Measurements from ENCODE around the gene TRIM71.

TRIM71 gene

DNA sequence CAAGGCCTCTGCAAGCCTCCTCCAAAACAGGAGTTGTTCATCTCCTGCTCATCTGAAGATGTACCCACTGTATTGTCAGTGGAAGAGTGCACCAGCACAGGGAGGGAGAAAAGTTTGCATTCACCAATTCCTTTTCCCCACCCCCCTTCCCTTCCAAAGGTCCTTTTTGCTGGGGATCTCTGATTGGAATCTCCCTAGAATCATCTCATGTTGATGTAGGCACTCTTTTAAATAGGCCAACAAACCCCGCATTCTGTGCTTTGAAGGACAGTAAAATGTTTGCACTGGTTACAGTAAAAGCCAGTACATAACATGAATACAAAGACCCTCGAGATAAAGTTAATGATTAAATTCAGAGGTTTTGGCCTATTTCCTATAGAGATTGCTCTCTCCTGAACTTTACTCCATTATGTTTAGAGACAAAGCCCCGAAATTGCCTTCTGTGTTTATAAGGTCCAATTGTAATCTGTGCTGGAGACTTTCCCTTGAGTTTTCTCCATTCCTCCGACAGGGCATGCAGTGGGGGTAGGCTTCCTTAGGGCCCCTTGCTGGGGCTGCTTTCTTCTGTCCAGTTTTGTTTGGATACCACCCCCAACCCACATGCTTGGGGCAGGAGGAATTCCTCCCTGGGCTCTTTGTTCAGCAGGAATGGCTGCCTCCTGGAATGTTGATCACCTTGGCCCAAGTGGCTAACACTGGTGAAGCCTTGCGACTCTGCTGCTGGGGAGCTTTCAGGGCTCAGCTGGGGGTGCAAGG is 22.5 kb downstream of the TRIM71 start:
- H3K9me3 ChIP-seq: no peaks in the 10 kb centered on the region
- TF ChIP-seq, protein P1, sequence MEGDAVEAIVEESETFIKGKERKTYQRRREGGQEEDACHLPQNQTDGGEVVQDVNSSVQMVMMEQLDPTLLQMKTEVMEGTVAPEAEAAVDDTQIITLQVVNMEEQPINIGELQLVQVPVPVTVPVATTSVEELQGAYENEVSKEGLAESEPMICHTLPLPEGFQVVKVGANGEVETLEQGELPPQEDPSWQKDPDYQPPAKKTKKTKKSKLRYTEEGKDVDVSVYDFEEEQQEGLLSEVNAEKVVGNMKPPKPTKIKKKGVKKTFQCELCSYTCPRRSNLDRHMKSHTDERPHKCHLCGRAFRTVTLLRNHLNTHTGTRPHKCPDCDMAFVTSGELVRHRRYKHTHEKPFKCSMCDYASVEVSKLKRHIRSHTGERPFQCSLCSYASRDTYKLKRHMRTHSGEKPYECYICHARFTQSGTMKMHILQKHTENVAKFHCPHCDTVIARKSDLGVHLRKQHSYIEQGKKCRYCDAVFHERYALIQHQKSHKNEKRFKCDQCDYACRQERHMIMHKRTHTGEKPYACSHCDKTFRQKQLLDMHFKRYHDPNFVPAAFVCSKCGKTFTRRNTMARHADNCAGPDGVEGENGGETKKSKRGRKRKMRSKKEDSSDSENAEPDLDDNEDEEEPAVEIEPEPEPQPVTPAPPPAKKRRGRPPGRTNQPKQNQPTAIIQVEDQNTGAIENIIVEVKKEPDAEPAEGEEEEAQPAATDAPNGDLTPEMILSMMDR (IDR thresholded peaks at IDR 0.05; ENCODE audit: low read depth, low read length): no peak
- no peak overlapping the region for H3K4me3 ChIP-seq (ENCODE audit: low read depth, low read length)
- no peaks in the 10 kb centered on the region for H3K36me3 ChIP-seq
- DNase-seq: no peak
- H3K4me1 ChIP-seq: no peaks in the 10 kb centered on the region
- no peaks in the 10 kb centered on the region for H3K27me3 ChIP-seq

DNA sequence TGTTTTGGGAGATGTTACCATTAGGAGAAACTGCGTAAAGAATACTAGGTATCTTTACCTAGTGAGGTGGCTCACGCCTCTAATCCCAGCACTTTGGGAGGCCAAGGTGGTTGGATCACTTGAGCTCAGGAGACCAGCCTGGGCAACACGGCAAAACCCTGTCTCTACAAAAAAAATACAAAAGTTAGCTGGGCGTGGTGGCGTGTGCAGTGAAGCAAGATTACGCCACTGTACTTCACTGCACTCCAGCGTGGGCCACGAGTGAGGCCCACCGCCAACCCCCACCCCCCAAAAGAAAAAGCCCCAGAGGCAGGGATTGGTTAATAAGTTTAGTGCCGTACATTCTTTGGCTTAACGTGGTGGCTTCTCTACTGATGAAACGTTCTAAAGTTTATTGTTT is 23.5 kb downstream of the TRIM71 start:
- Histone ChIP-seq H3K9me3 (no peaks in the 10 kb centered on the region), H3K36me3 (no peaks in the 10 kb centered on the region), H3K4me1 (no peaks in the 10 kb centered on the region), H3K27me3 (no peaks in the 10 kb centered on the region), H3K4me3 (ENCODE audit: low read depth, low read length) (no peak overlapping the region)
- TF ChIP-seq, protein P1 (IDR thresholded peaks at IDR 0.05; ENCODE audit: low read depth, low read length): no peak
- no peak for DNase-seq

DNA sequence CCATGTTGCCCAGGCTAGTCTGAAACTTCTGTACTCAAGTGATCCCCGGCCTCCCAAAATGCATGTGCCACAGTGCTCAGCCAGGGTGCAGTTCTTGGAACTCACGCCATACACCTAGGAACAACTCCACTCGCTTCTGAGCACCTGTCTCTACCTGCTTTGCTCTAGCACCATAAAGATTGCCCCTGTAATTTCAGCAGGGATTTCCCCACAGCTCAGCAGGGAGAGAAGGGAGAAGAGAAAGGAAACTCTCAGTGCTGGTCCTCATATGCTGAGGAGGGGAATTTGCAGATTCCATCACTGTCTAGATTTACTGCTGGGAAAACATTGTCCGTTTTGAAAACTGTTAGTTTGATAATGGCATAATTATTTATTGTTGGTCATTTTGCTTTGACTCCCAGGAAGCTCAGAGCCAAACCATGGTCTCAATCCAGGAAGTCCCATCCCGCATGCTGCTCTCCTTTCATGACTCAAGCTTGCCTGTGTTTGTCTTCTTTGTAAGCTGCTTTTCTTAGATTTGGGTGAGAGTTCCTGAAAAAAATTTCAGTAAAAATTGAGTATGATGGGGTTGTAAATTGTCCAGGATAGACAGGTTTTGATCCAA is 24.2 kb downstream of the TRIM71 start:
- Histone ChIP-seq H3K36me3 (no peaks in the 10 kb centered on the region), H3K4me1 (no peaks in the 10 kb centered on the region), H3K27me3 (no peaks in the 10 kb centered on the region), H3K4me3 (ENCODE audit: low read depth, low read length) (no peak overlapping the region), H3K9me3 (no peaks in the 10 kb centered on the region)
- TF ChIP-seq, protein P1 (IDR thresholded peaks at IDR 0.05; ENCODE audit: low read depth, low read length): no peak
- DNase-seq: no peak

DNA sequence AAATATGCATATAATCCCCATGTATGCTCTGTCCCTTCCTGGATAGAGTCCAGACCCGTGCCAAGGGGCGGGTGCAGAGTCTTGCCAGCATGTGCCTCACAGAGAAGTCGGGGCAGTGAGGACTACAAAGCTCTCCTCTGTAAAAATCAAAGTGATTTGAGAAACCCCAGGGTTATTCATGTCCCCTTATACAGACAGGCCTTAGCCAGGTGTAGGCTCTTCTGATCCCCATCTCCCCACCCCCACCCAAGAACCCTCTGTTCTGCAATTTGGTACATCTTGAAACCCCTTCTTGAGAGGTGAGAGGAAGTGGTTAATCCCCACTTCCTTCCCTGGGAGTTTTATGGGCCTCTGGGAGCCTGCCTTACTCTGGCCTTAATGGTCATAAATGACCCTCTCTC is 24.7 kb downstream of the TRIM71 start:
- Histone ChIP-seq H3K4me1 (no peaks in the 10 kb centered on the region), H3K4me3 (ENCODE audit: low read depth, low read length) (no peak overlapping the region), H3K36me3 (no peaks in the 10 kb centered on the region), H3K27me3 (no peaks in the 10 kb centered on the region), H3K9me3 (no peaks in the 10 kb centered on the region)
- no peak for DNase-seq
- TF ChIP-seq, protein P1 (IDR thresholded peaks at IDR 0.05; ENCODE audit: low read depth, low read length): no peak

DNA sequence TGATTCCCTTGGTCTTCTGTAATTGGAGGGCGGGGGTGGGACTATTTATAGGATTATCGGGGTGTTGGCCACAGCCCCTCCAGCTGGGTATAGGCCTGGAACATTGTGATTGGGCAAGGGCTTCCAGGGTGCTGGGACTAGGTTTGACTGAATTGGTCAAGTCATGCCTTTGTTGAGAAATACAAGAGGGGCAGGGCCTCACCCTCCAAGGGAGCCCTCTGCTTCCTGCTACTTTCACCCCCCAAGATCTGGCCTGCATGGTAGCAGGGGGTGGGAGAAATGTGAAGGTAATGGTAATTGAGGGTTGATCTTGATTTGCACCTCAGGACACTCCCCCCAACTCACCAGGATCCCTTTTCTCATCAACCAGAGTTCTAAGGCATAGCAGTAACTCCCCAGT is 25.2 kb downstream of the TRIM71 start:
- Histone ChIP-seq H3K9me3 (no peaks in the 10 kb centered on the region), H3K27me3 (no peaks in the 10 kb centered on the region), H3K4me3 (ENCODE audit: low read depth, low read length) (no peak overlapping the region), H3K36me3 (no peaks in the 10 kb centered on the region), H3K4me1 (no peaks in the 10 kb centered on the region)
- no peak for DNase-seq
- TF ChIP-seq, protein P1 (IDR thresholded peaks at IDR 0.05; ENCODE audit: low read depth, low read length): no peak

All from BE2C (cell line).